Astrocyte of the spinal cord (primary cell): ENCODE results near the gene RASGRP1.

ENCODE experiments used
- DNase-seq: peaks from one replicate; pipeline ENCODE4 v3.0.0; 2011; ENCODE audit warnings: low read depth, low spot score
- H3K4me3 ChIP-seq: 2 replicates; pipeline ENCODE4 v1.5.1; 2011; ENCODE audit warnings: low read depth, mild to moderate bottlenecking, low read length, moderate library complexity
- CTCF ChIP-seq: IDR thresholded peaks from 2 replicates; pipeline ENCODE4 v1.5.1; 2012; ENCODE audit warnings: low read depth, mild to moderate bottlenecking, low read length, inconsistent platforms
- in situ Hi-C: cut with HindIII; loops from 2 replicates; pipeline ENCODE4 v1.10.0; 2017; ENCODE audit warnings: low sequenced_read_pairs

RASGRP1 gene

GRCh38 chr15:38508647-38509046, 56.0 kb downstream of the RASGRP1 start:
- no peak overlapping the region for H3K4me3 ChIP-seq
- in situ Hi-C loops: no loop called here
- TF ChIP-seq CTCF: no peak
- no peak for DNase-seq

- no peak for DNase-seq
- no peak for TF ChIP-seq CTCF
- no peak overlapping the region for H3K4me3 ChIP-seq
- in situ Hi-C loops: no loop called here
These were observed 57.0 kb downstream of the RASGRP1 start for GRCh38 chr15:38507570-38507969.

- no peak for DNase-seq
- in situ Hi-C loops: no loop called here
- no peak overlapping the region for H3K4me3 ChIP-seq
- TF ChIP-seq CTCF: no peak
These were observed 57.6 kb downstream of the RASGRP1 start for GRCh38 chr15:38506997-38507396.

GRCh38 chr15:38504680-38505467, 59.7 kb downstream of the RASGRP1 start:
- no peak for TF ChIP-seq CTCF
- DNase-seq: peak; percentile 16
- in situ Hi-C loops: no loop called here
- H3K4me3 ChIP-seq: no peak overlapping the region

GRCh38 chr15:38503496-38503895, 61.1 kb downstream of the RASGRP1 start:
- DNase-seq: no peak
- no peak overlapping the region for H3K4me3 ChIP-seq
- in situ Hi-C loops: no loop called here
- no peak for TF ChIP-seq CTCF

GRCh38 chr15:38499651-38500050, 65.0 kb downstream of the RASGRP1 start:
- H3K4me3 ChIP-seq: no peak overlapping the region
- TF ChIP-seq CTCF: no peak
- DNase-seq: no peak
- in situ Hi-C loops: no loop called here
